AG09309 (cell line): Measurements from ENCODE around the gene SAC3D1.

Experiments
- DNase-seq: peaks from one replicate; pipeline ENCODE4 v3.0.0-alpha.2; 2010; ENCODE audit warnings: low read depth
- H3K4me3 ChIP-seq: 2 replicates; pipeline ENCODE4 v1.5.1; 2011; ENCODE audit warnings: mild to moderate bottlenecking, low read depth, low read length, moderate library complexity; ENCODE audit not compliant: control insufficient read depth
- TF ChIP-seq, protein P1 (sequence below): IDR thresholded peaks from 2 replicates; pipeline ENCODE4 v1.5.1; 2011; ENCODE audit warnings: mild to moderate bottlenecking, low read depth, low read length, inconsistent platforms; ENCODE audit not compliant: insufficient read depth, control insufficient read depth; ENCODE audit errors: missing control alignments

Gene SAC3D1

DNA sequence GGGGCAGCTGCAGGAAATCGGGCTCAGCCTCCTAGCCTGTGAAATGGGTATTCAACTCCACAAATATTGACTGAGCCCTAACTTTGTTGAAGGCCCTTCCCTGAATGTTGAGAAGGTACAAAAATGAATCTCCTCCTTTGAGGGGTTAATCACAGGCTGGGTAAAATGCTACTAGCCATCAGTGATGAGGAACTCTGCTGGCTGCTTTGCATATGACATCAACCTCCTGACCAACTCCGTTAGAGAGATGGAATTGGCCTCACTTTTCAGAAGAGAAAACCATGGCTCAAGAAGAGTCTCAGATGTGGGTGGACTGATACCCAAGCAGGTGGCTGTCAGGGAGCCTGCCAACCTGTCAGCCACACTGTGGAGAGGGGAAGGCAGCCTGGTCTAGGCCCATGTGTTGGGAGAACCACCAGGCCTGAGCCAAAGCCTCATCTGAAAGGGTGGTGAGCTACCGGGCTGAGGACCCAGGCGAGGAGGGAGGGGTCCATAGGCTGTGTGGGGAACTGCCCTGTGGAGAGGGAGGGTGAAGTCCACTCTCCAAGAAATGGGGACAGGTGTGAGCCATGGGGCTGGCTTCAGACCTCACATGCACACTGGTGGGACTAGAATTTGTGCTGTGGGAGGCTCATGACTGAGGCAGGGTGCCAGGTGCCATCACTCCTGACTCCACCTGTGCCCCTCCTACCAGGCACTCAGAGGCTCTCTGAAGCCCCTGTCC, 31.1 kb downstream of the SAC3D1 start:
- DNase-seq = no peak
- TF ChIP-seq, protein P1, sequence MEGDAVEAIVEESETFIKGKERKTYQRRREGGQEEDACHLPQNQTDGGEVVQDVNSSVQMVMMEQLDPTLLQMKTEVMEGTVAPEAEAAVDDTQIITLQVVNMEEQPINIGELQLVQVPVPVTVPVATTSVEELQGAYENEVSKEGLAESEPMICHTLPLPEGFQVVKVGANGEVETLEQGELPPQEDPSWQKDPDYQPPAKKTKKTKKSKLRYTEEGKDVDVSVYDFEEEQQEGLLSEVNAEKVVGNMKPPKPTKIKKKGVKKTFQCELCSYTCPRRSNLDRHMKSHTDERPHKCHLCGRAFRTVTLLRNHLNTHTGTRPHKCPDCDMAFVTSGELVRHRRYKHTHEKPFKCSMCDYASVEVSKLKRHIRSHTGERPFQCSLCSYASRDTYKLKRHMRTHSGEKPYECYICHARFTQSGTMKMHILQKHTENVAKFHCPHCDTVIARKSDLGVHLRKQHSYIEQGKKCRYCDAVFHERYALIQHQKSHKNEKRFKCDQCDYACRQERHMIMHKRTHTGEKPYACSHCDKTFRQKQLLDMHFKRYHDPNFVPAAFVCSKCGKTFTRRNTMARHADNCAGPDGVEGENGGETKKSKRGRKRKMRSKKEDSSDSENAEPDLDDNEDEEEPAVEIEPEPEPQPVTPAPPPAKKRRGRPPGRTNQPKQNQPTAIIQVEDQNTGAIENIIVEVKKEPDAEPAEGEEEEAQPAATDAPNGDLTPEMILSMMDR = no peak
- H3K4me3 ChIP-seq = no peak overlapping the region

DNA sequence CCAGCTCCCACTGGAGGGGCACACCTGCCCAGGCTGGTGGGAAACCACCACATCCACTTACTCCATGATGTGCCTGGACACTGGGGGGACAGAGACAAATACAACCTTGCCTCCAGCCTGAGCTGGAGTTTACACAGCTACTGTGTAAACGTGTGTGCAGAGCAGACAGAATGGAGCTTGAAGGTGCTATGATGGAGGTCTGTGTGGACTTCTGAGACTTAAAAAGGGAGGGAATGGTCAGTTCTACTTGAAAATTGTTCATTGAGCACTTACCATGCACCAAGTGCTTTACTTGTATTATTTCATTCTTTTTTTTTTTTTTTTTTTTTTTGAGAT, 31.6 kb downstream of the SAC3D1 start:
- TF ChIP-seq, protein P1 = no peak
- no peak overlapping the region for H3K4me3 ChIP-seq
- no peak for DNase-seq

DNA sequence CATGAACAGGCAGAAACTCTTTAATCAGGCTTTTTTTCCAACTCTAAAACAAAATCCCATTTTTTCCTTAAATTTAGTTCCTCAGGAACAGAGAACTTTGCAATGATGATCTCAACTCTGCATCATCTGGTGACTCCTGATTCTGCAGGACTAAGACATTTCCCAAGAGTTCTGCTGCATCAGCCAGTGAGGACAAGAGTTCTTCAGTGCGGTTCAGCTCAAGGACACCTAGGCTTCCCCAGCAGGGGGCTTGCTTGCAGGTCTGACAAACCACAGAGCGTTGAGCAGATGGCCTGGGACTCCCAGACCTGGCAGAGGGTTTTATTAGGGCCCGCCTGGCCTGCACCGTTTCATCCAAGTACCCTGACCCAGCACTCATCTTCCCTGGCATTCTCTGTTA, 36.4 kb downstream of the SAC3D1 start:
- TF ChIP-seq, protein P1 = no peak
- DNase-seq = no peak
- H3K4me3 ChIP-seq = no peak overlapping the region

DNA sequence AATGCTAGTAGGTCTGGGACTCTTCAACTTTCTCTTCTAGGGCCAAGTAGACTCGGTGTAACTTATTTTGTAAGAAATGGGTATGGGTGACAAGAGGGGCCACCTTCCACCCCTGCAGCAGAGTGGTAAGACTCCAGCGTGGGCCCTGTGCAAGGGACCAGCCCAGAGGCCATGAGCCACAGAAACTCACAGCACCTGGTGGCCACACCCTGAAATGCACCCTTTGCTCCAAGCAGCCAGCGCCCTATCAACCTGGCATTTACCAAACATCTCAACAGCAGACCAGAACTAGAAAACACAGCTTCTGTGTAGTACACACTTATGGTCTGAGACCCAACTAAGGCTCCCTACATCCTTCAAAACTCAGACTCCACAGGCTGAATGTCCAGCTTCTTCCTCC, 37.1 kb downstream of the SAC3D1 start:
- no peak overlapping the region for H3K4me3 ChIP-seq
- no peak for DNase-seq
- TF ChIP-seq, protein P1 = peak; percentile 61

DNA sequence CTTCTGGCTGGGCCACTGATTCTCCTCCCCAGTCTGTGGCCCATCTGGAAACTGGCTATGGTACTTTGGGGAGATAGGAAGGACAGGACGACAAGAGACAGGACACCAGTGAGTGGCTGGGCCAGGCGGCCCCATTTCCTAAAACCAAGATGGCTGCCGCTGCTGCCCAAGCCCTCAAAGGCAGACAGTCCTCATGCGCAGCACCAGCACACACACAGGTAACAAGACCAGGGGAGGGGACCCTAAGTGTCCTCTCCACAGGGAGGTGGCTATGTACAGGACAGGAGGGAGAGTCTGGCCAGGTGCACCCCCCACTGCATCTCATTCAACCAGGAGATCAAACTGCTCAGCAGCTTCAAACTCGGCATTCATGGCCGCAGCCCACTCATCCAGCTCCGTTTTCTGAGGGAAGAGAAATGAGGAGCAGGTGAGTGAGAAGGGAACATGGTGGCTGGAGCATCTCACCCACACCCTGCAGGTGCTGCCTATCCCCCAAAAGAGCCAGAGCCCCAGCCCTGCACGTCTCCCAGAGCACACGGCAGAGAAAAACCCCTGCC, 37.9 kb downstream of the SAC3D1 start:
- DNase-seq = no peak
- H3K4me3 ChIP-seq = no peak overlapping the region
- TF ChIP-seq, protein P1 = no peak

DNA sequence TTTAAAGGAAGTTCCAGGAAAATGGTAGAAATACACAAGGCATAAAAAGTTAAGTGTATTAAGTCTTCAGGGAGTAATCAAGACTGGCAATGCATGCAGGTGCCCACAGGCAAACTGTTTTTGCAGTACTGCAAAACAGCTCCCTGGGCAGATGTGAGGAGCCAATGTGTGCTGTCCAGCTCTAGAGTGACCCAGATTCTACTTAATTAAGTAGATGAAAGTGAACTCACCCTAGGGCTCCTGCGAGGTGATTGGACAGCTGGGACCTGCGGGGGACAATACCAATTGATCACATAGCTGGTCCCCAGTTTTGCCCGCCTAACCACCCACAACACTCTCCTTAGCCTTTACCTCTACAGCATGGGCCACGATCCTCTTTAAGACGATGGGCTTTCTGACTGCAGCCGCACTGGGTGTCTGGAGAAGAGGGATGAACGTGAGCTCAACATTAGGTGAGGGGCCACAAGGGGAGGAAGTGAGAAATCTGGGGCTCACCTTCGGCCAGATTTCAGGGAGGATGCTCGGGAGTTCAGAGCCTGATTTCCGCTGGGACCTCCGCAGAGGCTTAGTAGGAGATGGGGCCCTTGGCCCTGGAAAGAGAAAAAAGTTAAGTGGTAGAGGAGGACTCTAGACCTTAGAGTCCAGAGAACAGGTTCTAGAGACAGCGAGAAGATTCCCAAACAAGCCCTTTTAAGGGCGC, 42.3 kb downstream of the SAC3D1 start:
- DNase-seq = no peak
- TF ChIP-seq, protein P1 = no peak
- peak overlapping the region; percentile 84 for H3K4me3 ChIP-seq
